GM19438 (cell line): ENCODE measurements around the gene MIB1.
"Not testable (repeated sequence)": the region's sequence is repeated elsewhere in the genome, so short reads cannot be mapped to it uniquely, and the experiment has no call there.

ENCODE experiments used
- ATAC-seq: cut with Tn5 transposase; IDR thresholded peaks from one replicate; pipeline ENCODE4 v1.9.1; 2021; ENCODE audit warnings: low read depth; ENCODE audit not compliant: unreplicated experiment

MIB1 gene

GRCh38 chr18:21742315-21742687 lies 1.7 kb downstream of the MIB1 start:
- no peak for ATAC-seq

DNA sequence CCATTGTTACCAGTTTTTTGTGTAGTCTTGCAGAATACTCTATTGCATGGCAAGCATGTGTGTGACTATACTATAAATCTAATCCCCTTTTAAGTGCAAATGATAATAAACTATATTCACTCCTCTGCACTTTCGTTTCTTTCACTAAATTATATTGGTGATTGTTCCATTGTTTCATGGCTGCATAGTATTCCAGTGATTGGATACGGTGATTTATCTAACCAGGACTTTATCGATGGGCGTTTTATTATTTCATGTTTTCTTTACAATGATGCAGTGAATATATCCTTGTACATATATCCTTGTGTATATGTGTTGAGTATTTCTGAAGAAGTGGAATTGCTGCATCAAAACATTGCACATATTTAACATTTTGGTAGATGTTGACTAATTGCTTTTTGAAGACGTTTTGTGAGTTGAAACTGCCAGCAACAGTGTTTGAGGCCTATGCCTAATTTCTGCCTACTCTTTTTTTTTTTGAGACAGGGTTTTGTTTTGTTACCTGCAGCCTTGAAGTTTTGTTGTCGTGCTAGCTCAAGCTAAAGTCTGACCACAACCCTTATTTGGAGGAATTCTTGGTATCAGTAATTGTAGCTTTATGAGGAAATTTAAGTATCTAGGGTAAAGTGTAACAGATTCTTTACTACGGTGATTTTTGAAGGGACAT lies 2.7 kb downstream of the MIB1 start:
- no peak for ATAC-seq

DNA sequence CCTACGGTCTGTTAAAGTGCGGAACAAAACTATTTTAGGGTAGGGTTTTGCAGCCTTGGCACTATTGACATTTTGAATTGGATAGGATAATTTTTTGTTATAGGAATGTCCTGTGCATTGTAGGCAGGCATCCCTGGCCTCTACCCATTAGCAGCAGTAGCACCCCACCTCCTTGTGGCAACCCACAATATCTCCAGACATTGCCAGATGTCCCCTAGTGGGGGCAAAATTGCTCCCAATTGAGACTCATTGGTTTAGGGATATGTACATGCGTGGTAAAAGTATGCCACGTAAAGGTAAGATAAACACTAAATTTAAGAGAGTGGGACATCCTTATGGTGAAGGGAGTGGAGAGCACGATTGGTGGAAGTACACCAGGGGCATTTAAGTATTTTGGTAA lies 4.6 kb downstream of the MIB1 start:
- no peak for ATAC-seq

DNA sequence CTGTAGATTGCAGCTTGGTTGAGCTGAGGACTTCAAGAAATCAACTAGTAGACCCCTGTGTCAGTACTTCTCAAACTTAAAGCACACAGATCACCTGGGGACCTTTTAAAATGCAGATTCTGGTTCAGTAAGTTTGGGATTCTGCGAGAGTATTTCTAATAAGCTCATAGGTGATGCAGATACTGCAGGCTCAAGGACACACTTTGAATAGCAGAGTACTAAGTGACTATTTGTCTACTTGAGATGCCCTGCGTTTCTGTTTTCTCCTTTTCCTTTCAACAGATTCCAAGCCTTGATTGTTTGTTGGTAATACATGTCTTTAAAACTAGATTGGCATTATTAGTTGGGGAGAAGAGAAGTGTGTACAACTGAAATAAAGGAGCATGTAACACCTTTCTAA lies 6.7 kb downstream of the MIB1 start:
- no peak for ATAC-seq

DNA sequence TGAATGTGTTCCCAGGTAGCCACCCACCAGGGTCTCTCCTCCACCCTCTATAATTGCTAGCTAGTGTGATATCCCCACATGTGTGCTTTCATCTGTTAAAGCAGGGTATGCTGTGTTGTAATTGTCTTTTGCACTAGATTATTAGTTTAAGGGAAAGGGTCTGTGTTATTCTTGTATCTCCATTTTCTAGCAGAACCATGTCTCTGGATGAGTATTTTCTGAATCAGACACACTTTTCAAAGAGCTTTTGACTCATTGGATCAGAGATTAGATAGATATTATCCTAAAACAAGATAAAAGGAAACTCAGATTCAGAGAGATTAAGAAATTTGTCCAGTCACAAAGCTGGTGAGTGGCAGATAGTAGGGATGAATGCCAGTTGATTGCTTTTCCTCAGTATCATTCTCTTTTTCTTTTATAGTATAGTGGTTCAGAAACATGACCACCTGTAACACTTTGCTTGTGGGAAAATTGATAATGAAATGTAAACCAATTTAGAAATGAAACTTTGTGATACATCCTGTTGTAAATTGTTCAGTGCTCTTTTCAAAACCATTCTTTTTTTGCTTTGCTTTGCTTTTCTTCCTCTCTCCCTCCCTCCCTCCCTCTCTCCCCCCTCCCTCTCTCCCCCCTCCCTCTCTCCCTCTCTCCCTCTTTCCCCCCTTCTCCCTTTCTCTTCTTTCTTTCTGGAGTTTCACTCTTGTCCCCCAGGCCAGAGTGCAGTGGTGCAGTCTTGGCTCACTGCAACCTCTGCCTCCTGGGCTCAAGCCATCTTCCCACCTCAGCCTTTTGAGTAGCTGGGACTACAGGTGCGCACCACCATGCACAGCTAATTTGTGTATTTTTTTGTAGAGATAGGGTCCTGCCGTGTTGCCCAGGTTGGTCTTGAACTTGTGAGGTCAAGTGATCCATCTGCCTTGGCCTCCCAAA lies 7.4 kb downstream of the MIB1 start:
- ATAC-seq = no peak

DNA sequence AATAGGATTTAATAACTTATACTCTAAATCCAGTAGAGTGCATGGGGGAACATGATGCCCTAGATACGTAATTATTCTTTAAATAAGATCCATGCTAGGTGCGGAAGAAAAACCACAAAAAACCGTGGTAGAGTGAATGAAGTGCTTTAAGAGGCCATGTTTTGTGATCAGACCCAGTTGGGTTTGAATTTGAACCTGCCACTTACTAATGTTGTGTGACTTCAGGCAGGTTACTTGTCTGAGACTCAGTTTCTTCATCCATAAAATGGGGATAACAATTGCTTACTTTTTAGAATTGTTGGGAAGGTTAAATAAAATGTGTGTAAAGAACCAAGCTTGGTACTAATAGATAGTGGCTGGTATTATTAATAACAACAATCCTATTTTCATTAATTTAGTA lies 17.2 kb downstream of the MIB1 start:
- ATAC-seq = no peak

GRCh38 chr18:21759836-21760235 lies 19.2 kb downstream of the MIB1 start:
- no peak for ATAC-seq

- ATAC-seq = no peak
Measured at GRCh38 chr18:21760321-21760720, 19.7 kb downstream of the MIB1 start.

- no peak for ATAC-seq
Measured at GRCh38 chr18:21761471-21762115, 21.0 kb downstream of the MIB1 start.

- ATAC-seq = no peak
Measured at GRCh38 chr18:21762181-21762772, 21.7 kb downstream of the MIB1 start.

GRCh38 chr18:21763846-21764646 lies 23.5 kb downstream of the MIB1 start:
- no peak for ATAC-seq

GRCh38 chr18:21769206-21769605 lies 28.6 kb downstream of the MIB1 start:
- ATAC-seq = no peak

DNA sequence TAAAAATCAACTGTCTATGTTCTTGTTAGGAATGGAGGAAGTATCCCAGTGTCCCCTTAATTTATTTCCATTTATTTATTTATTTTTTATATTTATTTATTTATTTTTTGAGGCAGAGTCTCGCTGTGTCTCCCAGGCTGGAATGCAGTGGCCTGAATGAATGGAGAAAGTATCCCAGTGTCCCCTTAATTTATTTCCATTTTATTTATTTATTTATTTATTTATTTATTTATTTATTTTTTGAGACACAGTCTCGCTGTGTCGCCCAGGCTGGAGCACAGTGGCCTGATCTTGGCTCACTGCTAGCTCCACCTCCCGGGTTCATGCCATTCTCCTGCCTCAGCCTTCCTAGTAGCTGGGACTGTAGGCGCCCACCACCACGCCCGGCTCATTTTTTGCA lies 34.1 kb downstream of the MIB1 start:
- no peak for ATAC-seq

GRCh38 chr18:21777814-21778213 lies 37.2 kb downstream of the MIB1 start:
- peak; percentile 64 for ATAC-seq

- ATAC-seq = no peak
Measured at GRCh38 chr18:21786526-21786925, 45.9 kb downstream of the MIB1 start.

- not testable (repeated sequence) for ATAC-seq
Measured at GRCh38 chr18:21796089-21796488, 55.5 kb downstream of the MIB1 start.

DNA sequence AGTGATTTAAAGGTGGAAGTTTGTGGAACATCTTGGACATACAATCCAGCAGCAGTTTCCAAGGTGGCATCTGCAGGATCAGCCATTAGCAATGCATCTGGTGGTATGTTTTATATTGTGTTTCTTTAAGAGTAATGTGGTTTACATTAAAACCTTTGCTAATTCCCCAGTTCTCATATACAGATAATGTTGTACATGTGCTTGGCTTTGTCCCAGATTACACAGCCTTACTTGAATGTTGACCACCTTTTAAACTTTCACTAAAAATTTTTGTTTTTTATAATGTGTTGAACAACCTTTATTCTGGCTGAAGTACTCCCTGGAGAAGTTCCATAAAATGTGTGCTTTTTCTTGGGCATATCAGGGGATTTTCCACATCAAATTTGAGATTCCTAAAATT lies 57.5 kb downstream of the MIB1 start:
- no peak for ATAC-seq

- no peak for ATAC-seq
Measured at GRCh38 chr18:21799721-21800120, 59.1 kb downstream of the MIB1 start.

DNA sequence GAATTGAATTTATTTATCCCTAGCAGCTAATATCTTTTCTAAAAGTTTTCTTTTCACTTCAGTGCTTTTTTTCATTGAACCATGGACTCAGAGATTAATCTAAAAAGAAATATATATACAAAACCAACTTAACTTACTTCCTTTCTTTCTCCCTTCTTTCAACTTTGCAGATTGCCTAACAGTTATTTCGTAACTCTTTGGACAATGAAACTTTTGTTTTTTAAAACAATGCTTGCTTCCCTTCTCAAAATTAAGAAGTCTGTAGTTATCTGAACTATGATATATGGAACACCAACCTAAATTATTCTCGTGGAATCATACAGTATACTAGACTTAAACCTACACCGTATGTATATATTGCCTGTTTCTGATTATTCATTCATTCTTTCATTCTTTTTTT lies 62.9 kb downstream of the MIB1 start:
- no peak for ATAC-seq

GRCh38 chr18:21805771-21806366 lies 65.3 kb downstream of the MIB1 start:
- ATAC-seq = no peak
